CD4-positive, alpha-beta memory T cell (primary cell): Measurements from ENCODE around the gene TAGLN2. TPM values are rescaled to one million over a fixed set of nuclear protein-coding genes. Genes with fewer than 3 reads are reported as not detected.
A peak's percentile ranks its signal among the peaks of the same experiment; 100 is the strongest.

Source experiments
- CTCF ChIA-PET: fragments of 350-600 bp; sonication (Branson Sonifier 250); formaldehyde crosslinking; loops from one replicate; lab custom pipeline; 2021; ENCODE audit warnings: inconsistent platforms; ENCODE audit not compliant: partially characterized antibody; lab: Charles Lee
- POLR2A ChIA-PET: fragments of 350-600 bp; sonication (Branson Sonifier 250); formaldehyde crosslinking; loops from one replicate; lab custom pipeline; 2021; ENCODE audit not compliant: partially characterized antibody; lab: Charles Lee
- DNase-seq, 5 donors: peaks; one replicate each; pipeline versions ENCODE4 v3.0.0 to v3.0.0-alpha.2; 2020 to 2022; ENCODE audit warnings: mixed read lengths in 1 of 5
- H3K27ac ChIP-seq: one replicate; pipeline ENCODE4 v1.7.0; 2013; ENCODE audit warnings: low read depth, low read length
- H3K27me3 ChIP-seq: 2 replicates; pipeline ENCODE4 v1.7.0; 2013; ENCODE audit warnings: mild to moderate bottlenecking, low read length, moderate library complexity; ENCODE audit not compliant: insufficient read depth
- H3K36me3 ChIP-seq: 2 replicates; pipeline ENCODE4 v1.7.0; 2013; ENCODE audit warnings: mild to moderate bottlenecking, low read length, moderate library complexity; ENCODE audit not compliant: insufficient read depth
- H3K4me1 ChIP-seq: 2 replicates; pipeline ENCODE4 v1.7.0; 2013; ENCODE audit warnings: mild to moderate bottlenecking, low read length, moderate library complexity; ENCODE audit not compliant: insufficient read depth
- H3K4me3 ChIP-seq, 2 donors: one replicate each; pipeline ENCODE4 v1.7.0; 2013; ENCODE audit warnings: low read length in 2 of 2, mild to moderate bottlenecking in 1 of 2
- H3K9me3 ChIP-seq, 2 donors: one replicate each; pipeline ENCODE4 v1.7.0; 2013; ENCODE audit warnings: low read length in 2 of 2, control low read depth in 1 of 2; ENCODE audit not compliant: control insufficient read depth in 1 of 2
- H3K27ac Mint-ChIP-seq, 7 donors: one replicate each; pipeline ENCODE4 v1.8.0; 2020 to 2021; ENCODE audit warnings: mixed read lengths in 7 of 7, mild to moderate bottlenecking in 6 of 7, inconsistent platforms in 3 of 7, moderate library complexity in 3 of 7
- H3K27me3 Mint-ChIP-seq, 2 donors: one replicate each; pipeline ENCODE4 v1.8.0; 2020 to 2021; ENCODE audit warnings: mixed read lengths in 2 of 2
- H3K36me3 Mint-ChIP-seq, 2 donors: one replicate each; pipeline ENCODE4 v1.8.0; 2020 to 2021; ENCODE audit warnings: mixed read lengths in 2 of 2, inconsistent platforms in 1 of 2, mild to moderate bottlenecking in 1 of 2
- H3K4me1 Mint-ChIP-seq, 4 donors: one replicate each; pipeline ENCODE4 v1.8.0; 2020 to 2021; ENCODE audit warnings: mixed read lengths in 4 of 4, mild to moderate bottlenecking in 1 of 4
- H3K4me3 Mint-ChIP-seq, 8 donors: one replicate each; pipeline ENCODE4 v1.8.0; 2020 to 2021; ENCODE audit warnings: mixed read lengths in 8 of 8, mild to moderate bottlenecking in 7 of 8, moderate library complexity in 6 of 8, inconsistent platforms in 3 of 8
- H3K9me3 Mint-ChIP-seq, 8 donors: one replicate each; pipeline ENCODE4 v1.8.0; 2020 to 2021; ENCODE audit warnings: mixed read lengths in 8 of 8, mild to moderate bottlenecking in 5 of 8, inconsistent platforms in 3 of 8, moderate library complexity in 1 of 8
- intact Hi-C: fragments of 100-400 bp; cut with micrococcal nuclease; formaldehyde crosslinking; loops from one replicate; pipeline ENCODE4 v1.15.1; 2023
- polyA plus RNA-seq, 2 donors: library from polyadenylated mRNA; unstranded; fragments of 300-500 nt; fragmentation: Illumina TruSeq; gene quantifications; one replicate each; pipeline ENCODE4 v1.2.3, GENCODE V29; 2021
- total RNA-seq, 2 experiments: library from RNA; stranded (reverse); gene quantifications; one replicate each; pipeline ENCODE4 v1.2.3, GENCODE V29; 2021

TAGLN2 gene
- total and polyA plus RNA-seq, 4 experiments from 2014 or later, result 196 to 1,289 (median 611) TPM

- intact Hi-C loops, result loop anchor here (5.0 kb wide), 1 partner anchor 438 kb away; no protein-coding TSS in a partner anchor
- H3K4me1 ChIP-seq, result peaks cover 15% of the 10 kb centered on the region
- Mint-ChIP-seq H3K4me1 (peaks cover under 1 to 8% (median 4%) of the 10 kb centered on the region in 4 donors), H3K9me3 (no peaks in the 10 kb centered on the region), H3K4me3 (no peak overlapping the region), H3K27me3 (peaks cover 21 to 28% of the 10 kb centered on the region in 2 donors), H3K27ac (no peak overlapping the region), H3K36me3 (no peaks in the 10 kb centered on the region)
- CTCF ChIA-PET, result interaction anchor here (0.8 to 10.8 kb wide), 8 partner anchors 8 to 144 kb away, joined by 3 to 120 read pairs (median 4); no protein-coding TSS in a partner anchor
- H3K36me3 ChIP-seq, result no peaks in the 10 kb centered on the region
- peaks cover 13% of the 10 kb centered on the region for H3K27me3 ChIP-seq
- no peaks in the 10 kb centered on the region for H3K9me3 ChIP-seq
- DNase-seq, result no peak
- POLR2A ChIA-PET, result no interaction called here
- no peak overlapping the region for H3K4me3 ChIP-seq
- H3K27ac ChIP-seq, result no peak overlapping the region
These were observed 14.3 kb upstream of the TAGLN2 start for GRCh38 chr1:159939678-159940002.

GRCh38 chr1:159938905-159939677 is 13.8 kb upstream of the TAGLN2 start:
- H3K36me3 Mint-ChIP-seq, result no peaks in the 10 kb centered on the region
- no peak for DNase-seq
- ChIA-PET POLR2A (no interaction called here), CTCF (interaction anchor here (0.8 to 10.8 kb wide), 8 partner anchors 9 to 140 kb away, joined by 3 to 120 read pairs (median 4); no protein-coding TSS in a partner anchor)
- Histone ChIP-seq H3K9me3 (no peaks in the 10 kb centered on the region), H3K36me3 (no peaks in the 10 kb centered on the region), H3K4me1 (peaks cover 15% of the 10 kb centered on the region), H3K4me3 (no peak overlapping the region), H3K27me3 (peaks cover 9% of the 10 kb centered on the region), H3K27ac (no peak overlapping the region)
- peak overlapping the region in 1 of 7 donors; percentile 31 for H3K27ac Mint-ChIP-seq
- peaks cover 0 to 7% (median 3%) of the 10 kb centered on the region in 4 donors for H3K4me1 Mint-ChIP-seq
- intact Hi-C loops, result loop anchor here (5.0 kb wide), 1 partner anchor 438 kb away; no protein-coding TSS in a partner anchor
- H3K4me3 Mint-ChIP-seq, result no peak overlapping the region
- H3K27me3 Mint-ChIP-seq, result peaks cover 19 to 24% of the 10 kb centered on the region in 2 donors
- H3K9me3 Mint-ChIP-seq, result no peaks in the 10 kb centered on the region

- Histone ChIP-seq H3K4me3 (no peak overlapping the region), H3K36me3 (no peaks in the 10 kb centered on the region), H3K9me3 (no peaks in the 10 kb centered on the region), H3K4me1 (peaks cover 15% of the 10 kb centered on the region), H3K27me3 (peaks cover 2% of the 10 kb centered on the region), H3K27ac (no peak overlapping the region)
- H3K36me3 Mint-ChIP-seq, result no peaks in the 10 kb centered on the region
- H3K4me1 Mint-ChIP-seq, result peaks cover 0 to 7% (median 3%) of the 10 kb centered on the region in 4 donors
- H3K27me3 Mint-ChIP-seq, result peaks cover 12 to 20% of the 10 kb centered on the region in 2 donors
- intact Hi-C loops, result loop anchor here (5.0 kb wide), 1 partner anchor 439 kb away; no protein-coding TSS in a partner anchor
- no peaks in the 10 kb centered on the region for H3K9me3 Mint-ChIP-seq
- peak overlapping the region in 2 of 7 donors; percentile 3 to 13 for H3K27ac Mint-ChIP-seq
- no peak overlapping the region for H3K4me3 Mint-ChIP-seq
- no peak for DNase-seq
- ChIA-PET CTCF (interaction anchor here (0.8 to 10.8 kb wide), 9 partner anchors 8 to 139 kb away, joined by 3 to 120 read pairs (median 4); no protein-coding TSS in a partner anchor), POLR2A (interaction anchor here (4.6 kb wide), 1 partner anchor 14 kb away, joined by 33 read pairs; the partner anchor contains the start of gene TAGLN2)
These were observed 13.0 kb upstream of the TAGLN2 start for GRCh38 chr1:159938211-159938852.

GRCh38 chr1:159937054-159937750 is 11.9 kb upstream of the TAGLN2 start:
- no peak overlapping the region for H3K4me3 Mint-ChIP-seq
- CTCF ChIA-PET, result interaction anchor here (1.0 to 10.8 kb wide), 6 partner anchors 9 to 142 kb away, joined by 4 to 120 read pairs (median 9); partner anchors contain the start of gene TAGLN2
- H3K36me3 ChIP-seq, result no peaks in the 10 kb centered on the region
- H3K36me3 Mint-ChIP-seq, result no peaks in the 10 kb centered on the region
- H3K9me3 ChIP-seq, result no peaks in the 10 kb centered on the region
- H3K4me3 ChIP-seq, result no peak overlapping the region
- peaks cover 8 to 14% of the 10 kb centered on the region in 2 donors for H3K27me3 Mint-ChIP-seq
- H3K27ac Mint-ChIP-seq, result no peak overlapping the region
- POLR2A ChIA-PET, result interaction anchor here (1.4 to 4.6 kb wide), 2 partner anchors 9 to 13 kb away, joined by 3 to 33 read pairs; partner anchors contain the start of genes IGSF9 and TAGLN2
- no peaks in the 10 kb centered on the region for H3K27me3 ChIP-seq
- H3K27ac ChIP-seq, result no peak overlapping the region
- no peaks in the 10 kb centered on the region for H3K9me3 Mint-ChIP-seq
- intact Hi-C loops, result loop anchor here (2.0 to 5.0 kb wide), 3 partner anchors 138 to 440 kb away; no protein-coding TSS in a partner anchor
- H3K4me1 ChIP-seq, result peaks cover 15% of the 10 kb centered on the region
- DNase-seq, result no peak
- peaks cover 0 to 7% (median 3%) of the 10 kb centered on the region in 4 donors for H3K4me1 Mint-ChIP-seq

GRCh38 chr1:159936273-159936904 is 11.1 kb upstream of the TAGLN2 start:
- Mint-ChIP-seq H3K4me3 (peak overlapping the region in 1 of 8 donors; percentile 26), H3K9me3 (no peaks in the 10 kb centered on the region), H3K36me3 (no peaks in the 10 kb centered on the region), H3K27ac (peak overlapping the region in 3 of 7 donors; percentile 40 to 68 (median 45)), H3K27me3 (peaks cover 6 to 10% of the 10 kb centered on the region in 2 donors), H3K4me1 (peaks cover 0 to 7% (median 3%) of the 10 kb centered on the region in 4 donors)
- no peak overlapping the region for H3K27ac ChIP-seq
- no peaks in the 10 kb centered on the region for H3K27me3 ChIP-seq
- POLR2A ChIA-PET, result interaction anchor here (0.9 to 4.6 kb wide), 3 partner anchors 9 to 12 kb away, joined by 3 to 33 read pairs (median 3); partner anchors contain the start of genes IGSF9 and TAGLN2
- DNase-seq, result peak; percentile 69 to 81 (median 73)
- H3K4me1 ChIP-seq, result peaks cover 15% of the 10 kb centered on the region
- intact Hi-C loops, result loop anchor here (1.0 to 5.0 kb wide), 6 partner anchors 9 to 441 kb away; partner anchors contain the start of genes IGSF9 and TAGLN2
- H3K4me3 ChIP-seq, result no peak overlapping the region
- CTCF ChIA-PET, result interaction anchor here (1.1 to 10.8 kb wide), 7 partner anchors 9 to 149 kb away, joined by 3 to 120 read pairs (median 7); partner anchors contain the start of genes IGSF9 and TAGLN2
- no peaks in the 10 kb centered on the region for H3K36me3 ChIP-seq
- H3K9me3 ChIP-seq, result no peaks in the 10 kb centered on the region

GRCh38 chr1:159935719-159936272 is 10.5 kb upstream of the TAGLN2 start:
- no peaks in the 10 kb centered on the region for H3K27me3 ChIP-seq
- no peak for DNase-seq
- peaks cover 0 to 7% (median 3%) of the 10 kb centered on the region in 4 donors for H3K4me1 Mint-ChIP-seq
- H3K36me3 ChIP-seq, result no peaks in the 10 kb centered on the region
- intact Hi-C loops, result loop anchor here (1.0 to 5.0 kb wide), 6 partner anchors 10 to 442 kb away; partner anchors contain the start of genes IGSF9 and TAGLN2
- H3K27ac ChIP-seq, result no peak overlapping the region
- H3K27ac Mint-ChIP-seq, result peak overlapping the region in 2 of 7 donors; percentile 45 to 46
- peaks cover 15% of the 10 kb centered on the region for H3K4me1 ChIP-seq
- H3K9me3 ChIP-seq, result no peaks in the 10 kb centered on the region
- POLR2A ChIA-PET, result interaction anchor here (0.9 to 4.6 kb wide), 4 partner anchors 9 to 70 kb away, joined by 3 to 33 read pairs (median 3); partner anchors contain the start of genes IGSF9 and TAGLN2
- CTCF ChIA-PET, result interaction anchor here (1.1 to 10.8 kb wide), 7 partner anchors 10 to 150 kb away, joined by 3 to 120 read pairs (median 7); partner anchors contain the start of genes IGSF9 and TAGLN2
- H3K4me3 Mint-ChIP-seq, result no peak overlapping the region
- H3K27me3 Mint-ChIP-seq, result peaks cover 6 to 7% of the 10 kb centered on the region in 2 donors
- no peaks in the 10 kb centered on the region for H3K36me3 Mint-ChIP-seq
- H3K4me3 ChIP-seq, result no peak overlapping the region
- H3K9me3 Mint-ChIP-seq, result no peaks in the 10 kb centered on the region
